Naive thymus-derived CD8-positive, alpha-beta T cell (primary cell): ENCODE measurements around the gene SIRPB2. TPM values are rescaled to one million over a fixed set of nuclear protein-coding genes. Genes with fewer than 3 reads are reported as not detected.
"Not testable (repeated sequence)": the region's sequence is repeated elsewhere in the genome, so short reads cannot be mapped to it uniquely, and the experiment has no call there.

ENCODE experiments used
- ATAC-seq, 2 donors: fragments of 150-1000 bp; cut with Tn5 transposase in 1 of 2; sonication (Bioruptor Pico), chemical (Tn5 transposase) in 1 of 2; 1 replicate in 1 of 2; 2 replicates in 1 of 2; pipeline ENCODE4 v1.10.0; 2021; ENCODE audit warnings: mild to moderate bottlenecking in 2 of 2, moderate library complexity in 2 of 2
- POLR2A ChIA-PET: fragments of 350-600 bp; sonication (Branson Sonifier 250); formaldehyde crosslinking; loops from one replicate; lab custom pipeline; 2021; ENCODE audit warnings: antibody characterized with exemption; lab: Charles Lee
- DNase-seq, 10 donors: peaks; one replicate each; pipeline versions ENCODE4 v3.0.0 to v3.0.0-alpha.2; 2020 to 2022
- H3K27ac Mint-ChIP-seq, 10 donors: one replicate each; pipeline ENCODE4 v1.8.0; 2020 to 2022; ENCODE audit warnings: mild to moderate bottlenecking in 10 of 10, mixed read lengths in 10 of 10, moderate library complexity in 4 of 10, inconsistent platforms in 1 of 10
- H3K27me3 Mint-ChIP-seq, 5 donors: one replicate each; pipeline ENCODE4 v1.8.0; 2021 to 2022; ENCODE audit warnings: mixed read lengths in 5 of 5
- H3K36me3 Mint-ChIP-seq, 3 donors: one replicate each; pipeline ENCODE4 v1.8.0; 2020 to 2022; ENCODE audit warnings: mixed read lengths in 3 of 3, mild to moderate bottlenecking in 2 of 3, inconsistent platforms in 1 of 3
- H3K4me1 Mint-ChIP-seq, 4 donors: one replicate each; pipeline ENCODE4 v1.8.0; 2021 to 2022; ENCODE audit warnings: mixed read lengths in 4 of 4
- H3K4me3 Mint-ChIP-seq, 10 donors: one replicate each; pipeline ENCODE4 v1.8.0; 2020 to 2022; ENCODE audit warnings: mild to moderate bottlenecking in 10 of 10, mixed read lengths in 10 of 10, moderate library complexity in 6 of 10, inconsistent platforms in 1 of 10
- H3K9me3 Mint-ChIP-seq, 9 donors: one replicate each; pipeline ENCODE4 v1.8.0; 2020 to 2022; ENCODE audit warnings: mixed read lengths in 9 of 9, mild to moderate bottlenecking in 3 of 9, inconsistent platforms in 1 of 9, moderate library complexity in 1 of 9
- polyA plus RNA-seq, 3 donors: library from polyadenylated mRNA; unstranded; fragments of 300-500 nt; fragmentation: Illumina TruSeq; gene quantifications; one replicate each; pipeline ENCODE4 v1.2.3, GENCODE V29; 2021
- total RNA-seq, 8 experiments: library from RNA in 2 of 8; stranded (reverse) in 2 of 8; gene quantifications; one replicate each; pipeline ENCODE4 v1.2.3 and lab custom pipeline; 2021 to 2026

The SIRPB2 gene
- total and polyA plus RNA-seq, 5 experiments from 2014 or later, result not detected

DNA sequence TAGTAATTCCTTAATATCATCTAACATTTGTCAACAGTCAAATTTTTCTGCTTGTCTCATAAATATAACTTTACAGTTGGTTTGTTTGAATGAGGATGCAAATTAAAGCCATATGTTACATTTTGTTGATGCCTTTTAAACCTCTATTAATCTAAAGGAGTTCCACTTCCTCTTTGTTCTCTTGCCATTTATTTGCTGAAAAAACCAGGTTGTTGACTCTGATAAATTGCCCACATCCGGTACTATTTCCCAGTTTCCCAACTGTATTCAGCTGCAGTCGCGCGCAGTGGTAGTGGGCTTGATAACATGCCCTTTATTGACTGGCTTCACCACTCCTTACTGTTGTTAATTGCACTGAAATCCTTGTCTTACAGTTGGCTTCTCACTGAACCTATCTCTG lies 32.8 kb upstream of the SIRPB2 start:
- POLR2A ChIA-PET, result no interaction called here
- no peak for DNase-seq
- Mint-ChIP-seq H3K9me3 (peaks cover 0 to 21% (median 3%) of the 10 kb centered on the region in 9 donors), H3K4me3 (no peak overlapping the region), H3K27ac (peak overlapping the region in 1 of 10 donors; percentile 11), H3K27me3 (peaks cover 0 to 4% (median 0%) of the 10 kb centered on the region in 5 donors), H3K4me1 (peaks cover 4 to 18% (median 6%) of the 10 kb centered on the region in 4 donors), H3K36me3 (peaks cover 0 to 13% (median 3%) of the 10 kb centered on the region in 3 donors)
- no peak for ATAC-seq

DNA sequence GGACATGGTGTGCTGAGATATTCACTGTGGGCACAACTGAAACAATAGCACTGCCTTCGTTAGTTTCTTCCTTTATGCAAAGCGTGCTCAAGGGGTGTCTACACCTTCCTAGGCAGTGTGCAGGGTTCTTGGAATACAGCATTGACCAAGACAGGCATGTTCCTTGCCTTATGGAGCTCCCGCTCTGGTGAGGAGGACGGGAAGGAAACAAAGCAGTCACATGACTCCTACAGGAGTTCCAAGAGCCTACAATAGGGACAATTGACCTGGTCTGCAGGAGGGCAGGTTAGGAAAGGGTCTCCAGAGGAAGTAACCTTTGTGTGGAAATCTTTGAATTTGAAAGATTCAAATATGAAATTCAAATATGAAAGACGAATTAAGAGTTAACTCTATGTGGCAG lies 25.8 kb upstream of the SIRPB2 start:
- H3K27ac Mint-ChIP-seq, result peak overlapping the region in 1 of 10 donors; percentile 4
- no peak for DNase-seq
- peaks cover 0 to 4% (median 2%) of the 10 kb centered on the region in 5 donors for H3K27me3 Mint-ChIP-seq
- peaks cover 0 to 13% (median 0%) of the 10 kb centered on the region in 9 donors for H3K9me3 Mint-ChIP-seq
- no peak for ATAC-seq
- no peak overlapping the region for H3K4me3 Mint-ChIP-seq
- POLR2A ChIA-PET, result no interaction called here
- peaks cover 0 to 4% (median 2%) of the 10 kb centered on the region in 4 donors for H3K4me1 Mint-ChIP-seq
- peaks cover 0 to 12% (median 7%) of the 10 kb centered on the region in 3 donors for H3K36me3 Mint-ChIP-seq

DNA sequence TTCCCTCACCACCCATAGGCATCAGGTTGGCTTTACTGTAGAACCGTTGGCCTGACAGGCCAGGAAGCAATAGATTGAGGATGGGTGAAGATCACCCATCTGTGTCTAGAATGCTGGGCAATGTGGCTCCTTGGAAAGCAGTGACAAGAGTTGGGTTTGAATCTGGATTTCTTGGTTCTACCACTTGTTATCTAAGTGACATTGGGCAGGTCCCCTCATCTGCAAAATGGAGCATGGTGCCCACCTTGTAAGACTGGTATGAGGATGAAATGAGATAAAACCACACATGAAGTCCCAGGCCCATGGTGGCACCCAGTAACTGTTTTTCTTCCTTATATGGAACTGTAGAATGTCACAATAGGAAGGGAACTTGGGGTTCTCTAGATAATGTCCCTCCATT lies 22.6 kb upstream of the SIRPB2 start:
- no peak overlapping the region for H3K27ac Mint-ChIP-seq
- H3K36me3 Mint-ChIP-seq, result peaks cover 0 to 12% (median 7%) of the 10 kb centered on the region in 3 donors
- peaks cover 0 to 7% (median 0%) of the 10 kb centered on the region in 5 donors for H3K27me3 Mint-ChIP-seq
- H3K4me1 Mint-ChIP-seq, result peaks cover 0 to 5% (median under 1%) of the 10 kb centered on the region in 4 donors
- no peak overlapping the region for H3K4me3 Mint-ChIP-seq
- DNase-seq (no peak), ATAC-seq (no peak)
- POLR2A ChIA-PET, result no interaction called here
- H3K9me3 Mint-ChIP-seq, result peaks cover 0 to 13% (median 0%) of the 10 kb centered on the region in 9 donors

DNA sequence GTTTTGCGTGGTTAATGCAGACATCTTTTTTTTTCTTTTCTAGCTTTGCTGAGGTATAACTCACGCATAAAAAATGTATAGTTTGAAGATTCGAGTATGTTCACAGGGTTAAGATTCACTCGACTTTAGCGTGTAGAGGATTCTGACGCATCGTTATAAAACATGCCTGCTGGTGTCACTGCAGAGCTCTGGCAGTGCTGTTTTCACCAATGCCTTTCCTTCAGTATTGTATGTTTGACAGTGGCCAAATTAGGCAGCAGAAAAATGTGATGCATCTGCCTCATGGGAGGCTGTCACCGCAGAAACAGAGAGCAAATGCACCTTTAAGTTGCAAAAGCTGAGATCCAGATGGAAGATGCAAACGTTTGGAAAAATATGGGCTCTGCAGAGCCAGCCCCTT lies 18.0 kb upstream of the SIRPB2 start:
- Mint-ChIP-seq H3K36me3 (peaks cover 0 to 10% (median 7%) of the 10 kb centered on the region in 3 donors), H3K9me3 (peaks cover 0 to 11% (median 0%) of the 10 kb centered on the region in 9 donors), H3K27me3 (peaks cover 0 to 11% (median 9%) of the 10 kb centered on the region in 5 donors), H3K4me3 (no peak overlapping the region), H3K4me1 (peaks cover 0 to 5% (median under 1%) of the 10 kb centered on the region in 4 donors), H3K27ac (no peak overlapping the region)
- ATAC-seq (peak; percentile 70 to 90), DNase-seq (peak; percentile 1 to 68 (median 25))
- POLR2A ChIA-PET, result interaction anchor here (2.6 kb wide), 1 partner anchor 224 kb away, joined by 8 read pairs; no protein-coding TSS in a partner anchor

DNA sequence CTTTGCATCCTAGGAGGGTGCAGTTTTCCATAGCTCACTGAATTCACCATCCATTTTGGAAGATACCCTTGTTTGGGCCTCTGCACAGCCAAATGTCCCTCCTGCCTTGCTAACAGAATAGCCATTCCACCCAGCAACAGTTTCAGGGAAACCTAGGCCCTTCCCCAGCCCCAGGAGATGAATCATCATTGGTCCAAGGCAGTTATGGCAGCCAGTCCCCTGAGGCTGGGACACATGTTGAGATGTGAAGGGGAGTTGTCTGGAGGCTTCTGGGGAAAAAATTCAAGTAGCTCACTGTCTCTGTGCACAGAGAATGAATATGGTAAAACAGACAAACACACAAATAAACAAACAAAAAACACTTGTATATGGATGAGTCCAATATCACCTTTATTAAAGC lies 17.4 kb upstream of the SIRPB2 start:
- DNase-seq (no peak), ATAC-seq (no peak)
- no peak overlapping the region for H3K4me3 Mint-ChIP-seq
- peaks cover 0 to 8% (median 0%) of the 10 kb centered on the region in 9 donors for H3K9me3 Mint-ChIP-seq
- H3K4me1 Mint-ChIP-seq, result peaks cover 2 to 7% (median 2%) of the 10 kb centered on the region in 4 donors
- H3K36me3 Mint-ChIP-seq, result peaks cover 0 to 9% (median 7%) of the 10 kb centered on the region in 3 donors
- H3K27ac Mint-ChIP-seq, result no peak overlapping the region
- POLR2A ChIA-PET, result no interaction called here
- H3K27me3 Mint-ChIP-seq, result peaks cover 0 to 15% (median 8%) of the 10 kb centered on the region in 5 donors

DNA sequence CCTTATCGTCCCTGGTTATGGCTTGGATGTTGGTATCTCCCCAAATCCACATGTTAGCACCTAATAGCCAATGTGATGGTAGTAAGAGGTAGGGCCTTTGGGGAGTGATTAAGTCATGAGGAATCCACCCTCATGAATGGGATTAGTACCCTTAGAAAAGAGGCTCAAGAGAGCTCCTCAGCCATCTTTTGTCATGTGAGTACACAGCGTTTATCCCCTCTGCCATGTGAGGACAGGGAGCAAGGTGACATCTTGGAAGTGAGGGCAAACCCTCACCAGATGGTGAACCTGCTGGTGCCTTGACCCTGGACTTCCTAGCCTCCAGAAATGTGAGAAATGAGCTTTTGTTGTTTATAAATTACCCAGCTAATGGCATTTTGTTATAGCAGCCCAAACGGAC lies 16.1 kb upstream of the SIRPB2 start:
- no peak overlapping the region for H3K27ac Mint-ChIP-seq
- H3K4me3 Mint-ChIP-seq, result no peak overlapping the region
- DNase-seq (no peak), ATAC-seq (no peak)
- H3K4me1 Mint-ChIP-seq, result peaks cover 3 to 9% (median 5%) of the 10 kb centered on the region in 4 donors
- H3K27me3 Mint-ChIP-seq, result peaks cover 1 to 24% (median 11%) of the 10 kb centered on the region in 5 donors
- POLR2A ChIA-PET, result no interaction called here
- H3K9me3 Mint-ChIP-seq, result peaks cover 0 to 6% (median 0%) of the 10 kb centered on the region in 9 donors
- H3K36me3 Mint-ChIP-seq, result peaks cover 0 to 9% (median 5%) of the 10 kb centered on the region in 3 donors

DNA sequence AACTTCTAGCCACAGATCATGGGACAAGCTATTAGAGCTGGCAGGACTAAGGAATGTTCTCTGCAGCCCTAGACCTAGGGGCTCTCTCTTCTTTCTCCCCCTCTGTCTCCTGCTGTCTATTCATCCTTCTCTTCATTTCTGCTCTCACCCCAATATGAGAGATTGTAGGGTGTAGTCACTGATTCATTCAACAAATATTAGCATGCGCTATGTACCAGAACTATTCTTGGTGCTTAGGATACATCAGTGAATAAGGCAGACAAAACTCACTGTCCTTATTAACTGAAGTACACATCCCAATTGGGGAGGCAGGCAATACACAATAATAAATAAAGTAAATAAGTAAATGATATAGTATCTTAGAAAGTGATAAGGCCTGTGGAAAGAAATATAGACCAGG lies 14.7 kb upstream of the SIRPB2 start:
- H3K27me3 Mint-ChIP-seq, result peaks cover 2 to 26% (median 20%) of the 10 kb centered on the region in 5 donors
- H3K27ac Mint-ChIP-seq, result peak overlapping the region in 1 of 10 donors; percentile 17
- peaks cover 2 to 9% (median 5%) of the 10 kb centered on the region in 4 donors for H3K4me1 Mint-ChIP-seq
- H3K36me3 Mint-ChIP-seq, result peaks cover 0 to 11% (median 6%) of the 10 kb centered on the region in 3 donors
- ATAC-seq, result no peak
- no peak overlapping the region for H3K4me3 Mint-ChIP-seq
- H3K9me3 Mint-ChIP-seq, result peaks cover 0 to 6% (median 0%) of the 10 kb centered on the region in 9 donors
- DNase-seq, result no peak
- POLR2A ChIA-PET, result no interaction called here

DNA sequence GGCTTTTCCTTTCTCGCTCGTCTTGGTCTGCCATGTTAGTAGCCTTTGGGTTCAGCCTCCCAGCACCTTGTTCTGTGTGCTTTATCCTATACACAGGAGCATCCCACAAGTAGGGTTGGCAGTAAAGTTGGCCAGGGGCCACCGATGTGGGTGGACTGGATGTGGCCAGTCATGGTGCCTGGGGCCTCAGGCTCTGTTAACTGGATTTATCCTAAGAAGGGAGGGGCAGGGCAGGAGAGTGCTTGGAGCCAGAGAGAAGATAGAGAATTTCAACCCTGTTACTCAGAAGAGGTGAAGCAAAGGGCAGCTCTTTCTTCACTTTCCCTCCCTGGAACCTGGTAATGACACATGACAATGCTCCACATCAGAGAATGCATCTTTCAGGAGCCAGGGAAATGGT lies 14.1 kb upstream of the SIRPB2 start:
- H3K4me1 Mint-ChIP-seq, result peaks cover 3 to 9% (median 5%) of the 10 kb centered on the region in 4 donors
- peaks cover 0 to 6% (median 0%) of the 10 kb centered on the region in 9 donors for H3K9me3 Mint-ChIP-seq
- peaks cover 0 to 11% (median 6%) of the 10 kb centered on the region in 3 donors for H3K36me3 Mint-ChIP-seq
- POLR2A ChIA-PET, result no interaction called here
- peaks cover 7 to 31% (median 24%) of the 10 kb centered on the region in 5 donors for H3K27me3 Mint-ChIP-seq
- peak overlapping the region in 1 of 10 donors; percentile 17 for H3K27ac Mint-ChIP-seq
- ATAC-seq, result no peak
- no peak overlapping the region for H3K4me3 Mint-ChIP-seq
- DNase-seq, result no peak

DNA sequence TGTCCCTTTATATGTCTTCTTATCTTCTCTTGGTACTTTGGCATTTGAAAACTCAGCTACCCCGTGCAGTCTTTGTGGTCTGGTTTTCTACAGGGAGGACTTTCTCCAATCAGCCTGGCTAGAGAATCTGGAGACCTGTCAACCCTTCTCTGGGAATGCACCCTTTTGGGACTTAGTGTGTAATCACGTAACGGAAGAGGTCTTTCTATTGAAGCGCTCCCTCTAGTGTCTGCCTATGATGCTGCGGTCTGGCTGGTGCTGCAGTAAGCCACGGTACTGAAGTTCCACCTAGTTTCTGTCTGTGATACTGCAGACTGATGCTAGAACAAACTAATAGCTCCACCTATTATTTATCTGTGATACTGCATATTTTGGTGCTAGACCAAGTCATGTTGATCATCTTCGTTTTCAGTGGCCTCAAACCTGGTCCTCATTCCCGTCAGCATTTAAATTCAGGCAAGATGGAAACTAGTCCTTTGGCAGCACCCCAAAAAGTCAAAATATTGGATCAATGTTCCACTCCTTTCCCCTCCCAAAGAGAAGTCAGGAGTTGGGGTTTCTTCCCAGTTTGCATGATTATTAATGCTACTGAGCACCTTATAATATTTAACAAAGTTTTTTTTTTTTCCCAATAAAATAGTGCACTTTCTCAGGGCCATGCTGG lies 12.5 kb upstream of the SIRPB2 start:
- DNase-seq (peak; percentile 37 to 86 (median 72)), ATAC-seq (peak; percentile 100)
- POLR2A ChIA-PET, result interaction anchor here (0.6 to 1.7 kb wide), 3 partner anchors 37 to 171 kb away, joined by 3 to 6 read pairs (median 6); partner anchors contain the start of gene NSFL1C
- Mint-ChIP-seq H3K9me3 (peaks cover 0 to 6% (median 0%) of the 10 kb centered on the region in 9 donors), H3K36me3 (peaks cover 0 to 11% (median 8%) of the 10 kb centered on the region in 3 donors), H3K4me1 (peaks cover 4 to 5% (median 4%) of the 10 kb centered on the region in 4 donors), H3K27ac (peak overlapping the region in 3 of 10 donors; percentile 47 to 74 (median 68)), H3K27me3 (peaks cover 17 to 46% (median 32%) of the 10 kb centered on the region in 5 donors), H3K4me3 (peak overlapping the region in 1 of 10 donors; percentile 2)

DNA sequence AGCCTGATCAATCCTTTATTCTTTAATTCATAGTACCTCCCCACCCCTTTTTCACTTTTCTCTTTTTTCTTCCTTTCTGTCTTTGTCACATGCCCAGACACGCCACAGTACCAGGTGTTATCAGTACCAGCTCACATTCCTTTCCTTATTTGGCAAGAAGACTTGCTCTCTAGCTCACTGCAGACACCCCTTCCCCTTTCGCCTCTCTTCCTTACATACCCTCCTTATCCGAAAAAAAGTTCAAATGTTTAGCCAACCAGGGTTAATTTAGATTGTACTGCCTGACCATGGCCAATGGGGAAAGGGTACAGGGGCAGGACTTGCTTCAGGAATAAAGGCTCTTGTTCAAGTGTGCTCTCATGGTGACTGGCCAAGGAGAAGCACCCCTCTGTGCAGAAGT lies 9.3 kb upstream of the SIRPB2 start:
- POLR2A ChIA-PET, result no interaction called here
- Mint-ChIP-seq H3K9me3 (peaks cover 0 to 11% (median 3%) of the 10 kb centered on the region in 9 donors), H3K27me3 (peaks cover 22 to 63% (median 39%) of the 10 kb centered on the region in 5 donors), H3K36me3 (peaks cover 0 to 17% (median 10%) of the 10 kb centered on the region in 3 donors), H3K27ac (no peak overlapping the region), H3K4me3 (no peak overlapping the region), H3K4me1 (peaks cover 4 to 5% (median 4%) of the 10 kb centered on the region in 4 donors)
- ATAC-seq (no peak), DNase-seq (no peak)

DNA sequence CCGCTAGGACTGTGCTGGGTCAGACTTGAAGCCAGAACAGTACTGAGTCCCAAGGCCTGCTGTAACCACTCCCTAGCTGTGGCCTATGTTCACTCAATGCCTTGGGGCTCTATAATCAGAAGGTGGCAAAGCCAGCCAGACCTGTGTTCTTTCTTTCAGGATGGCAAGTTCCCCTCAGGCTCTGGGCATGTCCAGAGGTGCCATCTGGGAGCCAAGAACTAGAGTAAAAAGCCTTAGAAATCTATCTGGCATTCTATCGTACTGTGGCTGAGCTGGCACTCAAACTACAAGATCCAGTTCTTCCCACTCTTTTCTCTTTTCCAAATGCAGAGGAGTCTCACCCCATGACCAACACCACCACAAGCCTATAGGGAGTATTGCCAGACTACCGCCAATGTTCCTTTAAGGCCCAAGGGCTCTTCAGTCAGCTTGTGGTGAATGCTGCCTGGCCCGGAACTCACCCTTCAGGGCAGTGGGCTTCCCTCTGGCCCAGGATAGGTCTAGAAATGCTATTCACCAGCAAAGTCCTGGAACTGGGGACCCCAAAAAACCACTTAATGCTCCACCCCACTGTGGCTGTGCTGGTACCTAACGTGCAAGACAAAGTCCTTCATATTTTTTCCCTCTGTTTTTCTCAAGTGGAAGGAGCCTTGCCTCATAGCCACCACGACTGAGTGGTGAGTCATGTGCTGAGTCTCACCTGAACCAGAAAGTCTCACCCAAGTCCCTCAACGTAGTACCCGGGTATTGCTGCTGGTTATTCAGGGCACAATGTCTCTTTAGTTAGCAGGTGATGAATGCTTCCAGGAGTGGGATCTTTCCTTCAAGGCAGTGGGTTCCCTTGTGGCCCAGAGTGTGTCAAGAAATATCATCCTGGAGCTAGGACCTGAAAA lies 8.6 kb upstream of the SIRPB2 start:
- H3K4me1 Mint-ChIP-seq, result peaks cover 4 to 10% (median 5%) of the 10 kb centered on the region in 4 donors
- H3K36me3 Mint-ChIP-seq, result peaks cover 0 to 17% (median 10%) of the 10 kb centered on the region in 3 donors
- H3K4me3 Mint-ChIP-seq, result no peak overlapping the region
- POLR2A ChIA-PET, result no interaction called here
- DNase-seq (no peak), ATAC-seq (no peak)
- no peak overlapping the region for H3K27ac Mint-ChIP-seq
- peaks cover 0 to 11% (median 3%) of the 10 kb centered on the region in 9 donors for H3K9me3 Mint-ChIP-seq
- peaks cover 22 to 61% (median 42%) of the 10 kb centered on the region in 5 donors for H3K27me3 Mint-ChIP-seq

DNA sequence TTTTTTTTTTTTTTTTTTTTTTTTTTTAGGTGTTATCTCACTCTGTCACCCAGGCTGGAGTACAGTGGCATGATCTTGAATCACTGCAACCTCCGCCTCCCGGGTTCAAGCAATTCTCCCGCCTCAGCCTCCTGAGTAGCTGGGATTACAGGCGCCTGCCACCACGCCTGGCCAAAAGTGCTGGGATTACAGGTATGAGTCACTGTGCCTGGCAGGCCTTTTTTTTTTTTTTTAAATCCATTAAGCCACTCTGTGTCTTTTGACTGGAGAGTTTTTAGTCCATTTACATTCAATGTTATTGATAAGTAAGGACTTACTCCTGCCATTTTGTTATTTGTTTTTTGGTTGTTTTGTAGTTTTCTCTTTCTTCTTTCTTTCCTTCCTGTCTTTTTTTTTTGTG lies 6.2 kb upstream of the SIRPB2 start:
- H3K4me1 Mint-ChIP-seq, result peaks cover 0 to 25% (median 8%) of the 10 kb centered on the region in 4 donors
- ATAC-seq, H3K36me3 Mint-ChIP-seq, H3K9me3 Mint-ChIP-seq, POLR2A ChIA-PET, H3K27ac Mint-ChIP-seq, DNase-seq, H3K4me3 Mint-ChIP-seq: not testable (repeated sequence)
- H3K27me3 Mint-ChIP-seq, result peaks cover 19 to 56% (median 37%) of the 10 kb centered on the region in 5 donors
